Astrocyte (in vitro differentiated cells and primary cell): ENCODE measurements around the gene C1orf159.

Experiments
- CTCF ChIP-seq: IDR thresholded peaks from 2 replicates; pipeline ENCODE4 v1.5.1; 2011; ENCODE audit warnings: low read depth, mild to moderate bottlenecking, inconsistent platforms, low read length, moderate library complexity; ENCODE audit not compliant: insufficient read depth
- EZH2 ChIP-seq: IDR thresholded peaks from 2 replicates; pipeline ENCODE4 v1.6.1; 2012; ENCODE audit warnings: mild to moderate bottlenecking, low read length, inconsistent platforms; ENCODE audit not compliant: insufficient read depth

- no peak for TF ChIP-seq CTCF
- no peak for TF ChIP-seq EZH2
Measured at GRCh38 chr1:1114431-1114830, 1.5 kb downstream of the C1orf159 start.
